Keratinocyte (primary cell): Measurements from ENCODE around the gene SLPI. TPM values are rescaled to one million over a fixed set of nuclear protein-coding genes. Genes with fewer than 3 reads are reported as not detected.

Source experiments
- DNase-seq: peaks from one replicate; pipeline ENCODE4 v3.0.0-alpha.2; 2011; ENCODE audit warnings: low read depth, missing footprints, low spot score
- FAIRE-seq: peaks from 2 replicates; lab custom pipeline; 2011; peaks lifted over from hg19 to GRCh38; lab: Jason Lieb, UNC
- H2AFZ ChIP-seq: 2 replicates; pipeline ENCODE4 v1.6.0; 2012; ENCODE audit warnings: low read length, control low read depth, inconsistent platforms; ENCODE audit not compliant: control insufficient read depth
- H3K27ac ChIP-seq: 2 replicates; pipeline ENCODE4 v1.5.1; 2011; ENCODE audit warnings: low read length; ENCODE audit not compliant: control insufficient read depth, insufficient read depth
- H3K27me3 ChIP-seq: 3 replicates; pipeline ENCODE4 v1.6.0; 2011; ENCODE audit warnings: low read length; ENCODE audit not compliant: control insufficient read depth, insufficient read depth; ENCODE audit errors: extremely low read depth
- H3K36me3 ChIP-seq, 2 experiments: 2 replicates in 1 of 2; 3 replicates in 1 of 2; pipeline ENCODE4 v1.5.1; 2011; ENCODE audit warnings: low read length in 2 of 2, mild to moderate bottlenecking in 1 of 2; ENCODE audit not compliant: control insufficient read depth in 2 of 2, insufficient read depth in 2 of 2; ENCODE audit errors: extremely low read depth in 1 of 2
- H3K4me1 ChIP-seq: 3 replicates; pipeline ENCODE4 v1.5.1; 2011; ENCODE audit warnings: low read length; ENCODE audit not compliant: control insufficient read depth, insufficient read depth; ENCODE audit errors: extremely low read depth
- H3K4me2 ChIP-seq: 3 replicates; pipeline ENCODE4 v1.6.0; 2011; ENCODE audit warnings: low read depth, low read length; ENCODE audit not compliant: control insufficient read depth, insufficient read depth; ENCODE audit errors: extremely low read depth
- H3K4me3 ChIP-seq, 3 experiments: fragments of 200-600 bp in 1 of 3; sonication (generic) in 1 of 3; 2 replicates in 2 of 3; 3 replicates in 1 of 3; pipeline ENCODE4 v1.5.1; 2011 to 2016; ENCODE audit warnings: low read length in 3 of 3, mild to moderate bottlenecking in 3 of 3, control low read depth in 2 of 3, inconsistent platforms in 1 of 3, low read depth in 1 of 3, mixed read lengths in 1 of 3, mixed run types in 1 of 3, moderate library complexity in 1 of 3; ENCODE audit not compliant: control insufficient read depth in 2 of 3, insufficient read depth in 2 of 3; ENCODE audit errors: extremely low read depth in 1 of 3
- H3K79me2 ChIP-seq: 2 replicates; pipeline ENCODE4 v1.6.0; 2012; ENCODE audit warnings: low read length; ENCODE audit not compliant: control insufficient read depth, insufficient read depth
- H3K9ac ChIP-seq: 3 replicates; pipeline ENCODE4 v1.6.0; 2011; ENCODE audit warnings: low read length; ENCODE audit not compliant: control insufficient read depth, insufficient read depth; ENCODE audit errors: extremely low read depth
- H3K9me1 ChIP-seq: 3 replicates; pipeline ENCODE4 v1.6.0; 2011; ENCODE audit warnings: low read length; ENCODE audit not compliant: control insufficient read depth, insufficient read depth; ENCODE audit errors: extremely low read depth
- H3K9me3 ChIP-seq: 2 replicates; pipeline ENCODE4 v1.5.1; 2012; ENCODE audit warnings: low read depth, low read length; ENCODE audit not compliant: control insufficient read depth
- H4K20me1 ChIP-seq: 3 replicates; pipeline ENCODE4 v1.6.0; 2011; ENCODE audit warnings: low read length; ENCODE audit not compliant: control insufficient read depth, insufficient read depth; ENCODE audit errors: extremely low read depth
- EZH2 ChIP-seq: IDR thresholded peaks from one replicate; pipeline ENCODE4 v1.6.1; 2012; ENCODE audit warnings: inconsistent platforms, mild to moderate bottlenecking, low read length, moderate library complexity
- dilution Hi-C: fragments of 300-500 bp; cut with MboI; formaldehyde crosslinking; loops from one replicate; pipeline ENCODE4 v1.7.0; 2020; ENCODE audit warnings: low sequenced_read_pairs; ENCODE audit not compliant: extremely low pct_ligation_motif_present
- polyA plus RNA-seq, 5 experiments: library from polyadenylated mRNA; depleted of rRNA in 3 of 5; stranded (reverse) in 3 of 5; stranded (forward) in 1 of 5; unstranded in 1 of 5; fragments of >200 nt; gene quantifications; 1 replicate in 1 of 5; 2 replicates in 3 of 5; 3 replicates in 1 of 5; pipeline versions ENCODE4 v1.2.1 to v1.2.3, GENCODE V29; 2011 to 2012; ENCODE audit warnings: missing spikeins in 2 of 5, low read depth in 1 of 5, low replicate concordance in 1 of 5
- TF ChIP-seq, protein P1 (sequence below), 3 experiments: IDR thresholded peaks in 1 of 3; conservative IDR thresholded peaks in 1 of 3; optimal IDR thresholded peaks in 1 of 3; 2 replicates in 2 of 3; 3 replicates in 1 of 3; pipeline versions ENCODE3 to v1.5.1; 2011; ENCODE audit warnings: low read length in 3 of 3, mild to moderate bottlenecking in 3 of 3, moderate library complexity in 2 of 3, control low read depth in 1 of 3, inconsistent platforms in 1 of 3; ENCODE audit not compliant: insufficient read depth in 2 of 3; ENCODE audit errors: extremely low read depth in 1 of 3

SLPI gene
- polyA plus RNA-seq, 1 donor (not counting 4 experiments of a cell fraction or from before 2014, with no cell fraction given) = 262 TPM

DNA sequence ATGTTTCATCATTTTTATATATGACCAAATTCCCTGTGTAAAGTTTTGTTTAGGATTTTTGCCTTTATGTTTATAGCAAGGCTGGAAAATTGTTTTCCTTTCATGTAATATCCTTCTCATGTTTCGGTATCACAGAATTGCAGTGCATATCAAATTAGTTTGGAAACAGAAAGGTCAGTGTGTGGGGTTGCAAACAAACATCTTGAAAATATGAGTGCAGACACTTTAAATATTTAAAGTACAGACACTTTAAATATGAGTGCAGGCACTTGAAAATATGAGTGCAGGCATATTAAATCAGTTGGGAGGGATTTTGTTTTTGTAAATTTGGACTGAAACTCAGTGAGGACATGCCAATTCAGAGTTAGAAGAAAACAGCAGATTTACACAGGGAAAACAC lies 6.5 kb downstream of the SLPI start:
- peaks cover 6% of the 10 kb centered on the region for H3K27me3 ChIP-seq
- no peak for TF ChIP-seq EZH2
- TF ChIP-seq, protein P1, sequence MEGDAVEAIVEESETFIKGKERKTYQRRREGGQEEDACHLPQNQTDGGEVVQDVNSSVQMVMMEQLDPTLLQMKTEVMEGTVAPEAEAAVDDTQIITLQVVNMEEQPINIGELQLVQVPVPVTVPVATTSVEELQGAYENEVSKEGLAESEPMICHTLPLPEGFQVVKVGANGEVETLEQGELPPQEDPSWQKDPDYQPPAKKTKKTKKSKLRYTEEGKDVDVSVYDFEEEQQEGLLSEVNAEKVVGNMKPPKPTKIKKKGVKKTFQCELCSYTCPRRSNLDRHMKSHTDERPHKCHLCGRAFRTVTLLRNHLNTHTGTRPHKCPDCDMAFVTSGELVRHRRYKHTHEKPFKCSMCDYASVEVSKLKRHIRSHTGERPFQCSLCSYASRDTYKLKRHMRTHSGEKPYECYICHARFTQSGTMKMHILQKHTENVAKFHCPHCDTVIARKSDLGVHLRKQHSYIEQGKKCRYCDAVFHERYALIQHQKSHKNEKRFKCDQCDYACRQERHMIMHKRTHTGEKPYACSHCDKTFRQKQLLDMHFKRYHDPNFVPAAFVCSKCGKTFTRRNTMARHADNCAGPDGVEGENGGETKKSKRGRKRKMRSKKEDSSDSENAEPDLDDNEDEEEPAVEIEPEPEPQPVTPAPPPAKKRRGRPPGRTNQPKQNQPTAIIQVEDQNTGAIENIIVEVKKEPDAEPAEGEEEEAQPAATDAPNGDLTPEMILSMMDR (optimal IDR thresholded peaks at IDR 0.05 in 1 of 3, IDR thresholded peaks at IDR 0.05 in 1 of 3, conservative IDR thresholded peaks at IDR 0.05 in 1 of 3; ENCODE audit: extremely low read depth in 1 of 3, insufficient read depth in 2 of 3, low read length in 3 of 3) = no peak
- H3K9me3 ChIP-seq = no peaks in the 10 kb centered on the region
- H3K79me2 ChIP-seq = no peaks in the 10 kb centered on the region
- no peaks in the 10 kb centered on the region for H3K4me1 ChIP-seq
- dilution Hi-C loops = no loop called here
- no peak overlapping the region for H3K27ac ChIP-seq
- H3K4me2 ChIP-seq = no peak overlapping the region
- no peaks in the 10 kb centered on the region for H3K36me3 ChIP-seq
- H3K9me1 ChIP-seq = no peaks in the 10 kb centered on the region
- no peak overlapping the region for H3K4me3 ChIP-seq
- FAIRE-seq (no peak), DNase-seq (no peak)
- no peaks in the 10 kb centered on the region for H4K20me1 ChIP-seq
- no peak overlapping the region for H3K9ac ChIP-seq
- no peak overlapping the region for H2AFZ ChIP-seq

DNA sequence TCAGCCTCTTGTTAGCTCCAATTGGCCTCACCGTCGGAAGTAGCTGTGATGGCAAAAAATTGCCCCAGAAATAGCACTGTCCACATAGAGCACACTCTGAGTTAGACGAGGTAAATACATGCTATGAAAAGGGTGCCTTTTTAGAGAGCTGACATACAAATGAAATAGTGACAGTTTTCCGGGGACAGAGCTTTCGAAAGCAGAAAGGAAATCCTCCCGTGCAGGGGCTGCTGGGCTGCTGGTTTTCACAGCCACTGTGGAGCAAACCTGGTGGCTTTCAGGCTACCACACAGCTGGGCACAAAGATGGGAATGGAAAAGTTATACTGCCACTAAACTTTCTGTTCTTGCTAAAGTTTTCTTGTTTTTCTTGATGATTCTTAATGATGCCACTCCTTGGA lies 8.3 kb downstream of the SLPI start:
- Histone ChIP-seq H3K36me3 (no peaks in the 10 kb centered on the region), H3K4me2 (no peak overlapping the region), H4K20me1 (no peaks in the 10 kb centered on the region), H3K27ac (no peak overlapping the region), H3K79me2 (no peaks in the 10 kb centered on the region), H3K9ac (no peak overlapping the region), H3K27me3 (peaks cover 2% of the 10 kb centered on the region), H3K4me3 (no peak overlapping the region), H3K4me1 (no peaks in the 10 kb centered on the region), H3K9me1 (no peaks in the 10 kb centered on the region), H2AFZ (no peak overlapping the region), H3K9me3 (no peaks in the 10 kb centered on the region)
- dilution Hi-C loops = no loop called here
- TF ChIP-seq, protein P1 (optimal IDR thresholded peaks at IDR 0.05 in 1 of 3, IDR thresholded peaks at IDR 0.05 in 1 of 3, conservative IDR thresholded peaks at IDR 0.05 in 1 of 3; ENCODE audit: extremely low read depth in 1 of 3, insufficient read depth in 2 of 3, low read length in 3 of 3) = no peak
- no peak for TF ChIP-seq EZH2
- no peak for FAIRE-seq
- DNase-seq = no peak
